ENCODE results near the gene APOA5. TPM values are rescaled to one million over a fixed set of nuclear protein-coding genes. Genes with fewer than 3 reads are reported as not detected.

APOA5 gene, protein sequence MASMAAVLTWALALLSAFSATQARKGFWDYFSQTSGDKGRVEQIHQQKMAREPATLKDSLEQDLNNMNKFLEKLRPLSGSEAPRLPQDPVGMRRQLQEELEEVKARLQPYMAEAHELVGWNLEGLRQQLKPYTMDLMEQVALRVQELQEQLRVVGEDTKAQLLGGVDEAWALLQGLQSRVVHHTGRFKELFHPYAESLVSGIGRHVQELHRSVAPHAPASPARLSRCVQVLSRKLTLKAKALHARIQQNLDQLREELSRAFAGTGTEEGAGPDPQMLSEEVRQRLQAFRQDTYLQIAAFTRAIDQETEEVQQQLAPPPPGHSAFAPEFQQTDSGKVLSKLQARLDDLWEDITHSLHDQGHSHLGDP
- not detected in 2 replicates for total RNA-seq (ENCODE audit: low replicate concordance)

GRCh38 chr11:116791813-116792143, at the start of gene APOA5:
Gene APOA5, minus strand, starts transcription at chr11:116791879. Its CDS starts 19 bp downstream, at chr11:116791860.

DNA sequence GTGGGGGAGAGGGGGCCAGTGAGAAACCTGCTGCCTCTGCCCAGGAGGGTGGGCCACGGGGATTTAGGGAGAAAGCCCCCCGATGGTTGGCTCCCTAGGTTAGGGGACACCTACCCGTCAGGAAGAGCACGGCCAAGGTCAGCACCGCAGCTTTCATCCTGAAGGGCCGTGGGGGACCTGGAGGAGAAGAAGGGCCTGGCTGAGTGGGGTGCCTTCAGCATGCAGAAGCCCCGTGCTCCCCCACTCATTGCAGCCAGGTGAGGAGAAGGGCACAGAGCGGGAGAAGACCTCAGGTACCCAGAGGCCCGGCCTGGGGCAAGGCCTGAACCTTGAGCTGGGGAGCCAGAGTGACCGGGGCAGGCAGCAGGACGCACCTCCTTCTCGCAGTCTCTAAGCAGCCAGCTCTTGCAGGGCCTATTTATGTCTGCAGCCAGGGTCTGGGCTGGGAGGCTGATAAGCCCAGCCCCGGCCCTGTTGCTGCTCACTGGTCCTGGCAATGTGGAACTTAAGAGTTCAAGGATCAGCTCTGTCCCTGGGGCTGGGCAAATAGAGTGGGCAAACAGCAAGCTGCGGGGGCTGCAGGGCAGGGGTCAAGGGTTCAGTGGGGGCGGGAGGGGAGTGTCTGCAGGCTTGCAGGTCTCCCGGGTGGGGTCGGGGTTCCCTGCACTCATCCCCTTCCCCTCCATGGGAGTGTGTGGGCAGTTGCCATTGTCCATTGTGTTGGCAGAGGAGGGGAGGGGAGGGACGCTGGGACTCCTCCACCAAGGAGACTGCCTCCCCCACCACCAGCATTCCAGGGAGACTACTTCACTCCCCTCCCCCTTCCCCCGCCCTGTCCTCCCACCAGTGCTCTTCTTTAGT, 45.8 kb upstream of the APOA5 start, which contains the start of gene APOA1:
APOA1 (minus strand) TSS at position 392 of the 861 bp plus-strand sequence; CDS start at position 157, 235 bp downstream.

DNA sequence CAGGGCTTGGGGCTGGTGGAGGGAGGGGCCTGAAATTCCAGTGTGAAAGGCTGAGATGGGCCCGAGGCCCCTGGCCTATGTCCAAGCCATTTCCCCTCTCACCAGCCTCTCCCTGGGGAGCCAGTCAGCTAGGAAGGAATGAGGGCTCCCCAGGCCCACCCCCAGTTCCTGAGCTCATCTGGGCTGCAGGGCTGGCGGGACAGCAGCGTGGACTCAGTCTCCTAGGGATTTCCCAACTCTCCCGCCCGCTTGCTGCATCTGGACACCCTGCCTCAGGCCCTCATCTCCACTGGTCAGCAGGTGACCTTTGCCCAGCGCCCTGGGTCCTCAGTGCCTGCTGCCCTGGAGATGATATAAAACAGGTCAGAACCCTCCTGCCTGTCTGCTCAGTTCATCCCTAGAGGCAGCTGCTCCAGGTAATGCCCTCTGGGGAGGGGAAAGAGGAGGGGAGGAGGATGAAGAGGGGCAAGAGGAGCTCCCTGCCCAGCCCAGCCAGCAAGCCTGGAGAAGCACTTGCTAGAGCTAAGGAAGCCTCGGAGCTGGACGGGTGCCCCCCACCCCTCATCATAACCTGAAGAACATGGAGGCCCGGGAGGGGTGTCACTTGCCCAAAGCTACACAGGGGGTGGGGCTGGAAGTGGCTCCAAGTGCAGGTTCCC, 38.0 kb upstream of the APOA5 start, which contains the start of gene APOC3:
APOC3 (plus strand) TSS at position 383 of the 659 bp plus-strand sequence. CDS start 676 bp downstream, outside the sequence.

DNA sequence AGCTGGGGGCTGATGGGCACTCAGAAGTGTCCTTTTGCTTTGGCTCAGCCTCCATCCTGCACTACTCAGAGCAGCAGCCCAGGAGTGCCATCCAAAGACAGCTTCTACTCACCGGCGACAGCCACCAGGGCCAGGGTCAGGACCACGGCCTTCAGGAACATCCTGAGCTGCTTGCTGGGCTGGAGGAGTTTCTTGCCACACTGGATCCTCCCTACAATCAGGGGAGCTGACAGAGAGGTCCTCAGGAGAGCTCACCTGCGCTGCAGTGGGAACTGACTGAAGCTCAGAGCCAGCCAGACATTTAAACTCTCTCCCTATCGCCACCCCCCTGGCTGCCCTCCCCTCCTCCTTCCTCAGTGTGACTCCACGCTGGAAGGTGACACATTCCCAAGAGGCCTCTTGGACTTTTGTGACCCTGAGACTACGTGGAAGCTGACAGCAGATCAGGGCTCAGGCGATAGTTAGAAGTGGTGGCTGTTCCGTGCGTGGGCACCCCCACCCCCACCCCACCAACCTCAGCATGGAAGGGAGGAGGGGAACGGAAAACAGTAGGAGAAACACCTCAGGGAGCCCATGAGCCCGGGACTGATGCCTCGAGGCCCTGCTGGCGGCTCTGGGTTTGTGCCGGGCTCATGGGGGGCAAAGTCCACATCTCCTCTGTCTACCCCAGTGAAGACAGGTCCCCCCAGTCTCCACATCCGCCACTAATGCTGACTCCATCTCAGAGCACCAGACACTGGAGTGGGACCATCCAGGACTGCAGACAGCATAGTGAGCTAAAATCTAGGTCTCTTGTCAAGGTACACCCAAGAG, 31.6 kb upstream of the APOA5 start, which contains the start of gene APOA4:
APOA4 (minus strand) TSS at position 274 of the 813 bp plus-strand sequence; CDS start at position 161, 113 bp downstream.

GRCh38 chr11:116787786-116788486, 3.7 kb downstream of the APOA5 start, which contains the start of gene ZPR1:
Gene ZPR1, minus strand, starts transcription at chr11:116788023. Its CDS starts 33 bp downstream, at chr11:116787990.

DNA sequence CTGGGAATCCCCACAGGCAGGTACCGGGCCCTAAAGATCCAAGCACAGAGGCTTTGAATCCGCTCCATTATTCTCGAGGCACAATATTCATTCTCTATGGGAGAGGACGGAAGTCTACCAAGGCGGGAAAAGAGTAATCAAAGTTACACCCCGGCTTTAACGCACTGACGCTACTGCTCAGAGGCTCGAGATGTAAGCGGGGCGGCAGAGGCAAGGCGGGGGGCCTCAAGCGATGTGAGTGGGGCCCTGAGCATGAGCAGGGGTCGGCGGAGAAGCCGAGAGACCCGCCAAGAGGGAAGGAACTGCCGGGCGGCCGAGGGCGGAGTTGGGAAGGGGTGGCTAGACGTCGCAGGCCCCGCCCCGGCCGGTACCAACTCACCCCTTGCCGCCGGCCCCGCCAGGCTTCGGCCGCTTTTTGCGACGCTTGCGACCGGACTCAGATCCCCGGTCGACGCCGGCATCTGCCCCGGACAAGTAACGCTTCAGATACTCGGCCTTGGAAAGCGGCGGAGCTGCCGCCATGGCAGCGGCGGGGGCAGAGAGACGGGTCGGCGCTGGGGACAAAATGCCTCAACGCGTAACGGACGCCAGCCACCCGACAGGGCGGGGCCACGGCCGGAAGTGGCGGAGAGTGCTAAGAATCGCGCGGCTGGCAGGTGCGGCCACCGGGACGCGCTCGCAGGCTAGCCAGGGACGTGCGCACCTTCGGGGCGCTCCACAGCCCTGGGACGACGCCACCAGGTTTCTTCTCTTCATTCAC, 19.1 kb downstream of the APOA5 start, which contains the start of gene BUD13:
BUD13 (minus strand) TSS at position 545 of the 760 bp plus-strand sequence; CDS start at position 522, 23 bp downstream.

Other genes with a start within 250 kb of the APOA5 start
- 9.0 and 13.2 TPM in 2 replicates for gene BUD13, start 18.9 kb downstream of the APOA5 start, total RNA-seq (ENCODE audit: low replicate concordance)
- gene ZPR1, start 3.9 kb downstream of the APOA5 start, total RNA-seq (ENCODE audit: low replicate concordance) = 22.5 and 53.5 TPM in 2 replicates
- gene APOA4, start 31.4 kb upstream of the APOA5 start, total RNA-seq (ENCODE audit: low replicate concordance) = not detected in 2 replicates
- gene APOC3, start 38.0 kb upstream of the APOA5 start, total RNA-seq (ENCODE audit: low replicate concordance) = not detected in 2 replicates
- 1.1 and 103 TPM in 2 replicates for gene APOA1, start 45.7 kb upstream of the APOA5 start, total RNA-seq (ENCODE audit: low replicate concordance)